K562 (cell line): ENCODE results near the gene GORASP2. TPM values are rescaled to one million over a fixed set of nuclear protein-coding genes. Genes with fewer than 3 reads are reported as not detected.

ENCODE experiments used
- CCNT2 ChIP-seq: IDR thresholded peaks from 2 replicates; pipeline ENCODE4 v1.6.1; 2011; ENCODE audit warnings: borderline replicate concordance, low read depth, mild to moderate bottlenecking, moderate library complexity, mixed read lengths, low read length; ENCODE audit not compliant: insufficient read length; ENCODE audit errors: extremely low read depth
- CREM ChIP-seq: IDR thresholded peaks from 2 replicates; pipeline ENCODE4 v1.6.1; 2014; ENCODE audit warnings: antibody characterized with exemption, low read depth
- ETS1 ChIP-seq: conservative IDR thresholded peaks from 2 replicates; pipeline ENCODE4 v1.6.1; 2011; ENCODE audit warnings: low read depth, mild to moderate bottlenecking, low read length; ENCODE audit not compliant: control insufficient read depth
- HNRNPLL ChIP-seq: fragments of 200-400 bp; formaldehyde crosslinking; IDR thresholded peaks from 2 replicates; pipeline ENCODE4 v1.6.1; 2017; ENCODE audit warnings: low read length, low read depth, mild to moderate bottlenecking; ENCODE audit not compliant: poor library complexity, severe bottlenecking
- JUND ChIP-seq, 2 experiments: IDR thresholded peaks; 2 replicates in 1 of 2; 3 replicates in 1 of 2; pipeline ENCODE4 v1.6.1; 2011; ENCODE audit warnings: borderline replicate concordance in 2 of 2, low read depth in 2 of 2, low read length in 2 of 2, improper control_type of control experiment in 1 of 2, missing biosample characterization in 1 of 2, missing genetic modification characterization in 1 of 2, missing genetic modification reagents in 1 of 2
- UBTF ChIP-seq, 2 experiments: IDR thresholded peaks; 2 replicates each; pipeline ENCODE4 v1.6.1; 2012; ENCODE audit warnings: improper control_type of control experiment in 2 of 2, low read depth in 2 of 2, low read length in 2 of 2, borderline replicate concordance in 1 of 2
- XRCC4 ChIP-seq: IDR thresholded peaks from one replicate; pipeline ENCODE4 v1.6.1; 2011; ENCODE audit not compliant: insufficient read depth, insufficient read length; ENCODE audit errors: extremely low read depth
- YY1 ChIP-seq, 3 experiments: IDR thresholded peaks; 2 replicates each; pipeline ENCODE4 v1.6.1; 2011; ENCODE audit warnings: low read length in 2 of 3, mild to moderate bottlenecking in 2 of 3, moderate library complexity in 2 of 3, borderline replicate concordance in 1 of 3, control low read depth in 1 of 3, low read depth in 1 of 3; ENCODE audit not compliant: insufficient read depth in 3 of 3, insufficient replicate concordance in 2 of 3, control insufficient read depth in 1 of 3, insufficient read length in 1 of 3; ENCODE audit errors: extremely low read depth in 1 of 3
- ZBTB33 ChIP-seq: sonication (generic); formaldehyde crosslinking; IDR thresholded peaks from 2 replicates; pipeline ENCODE4 v1.8.1; 2023; ENCODE audit warnings: mild to moderate bottlenecking, missing genetic modification reagents
- ZMIZ1 ChIP-seq, 2 experiments: fragments of 150-350 bp in 1 of 2; IDR thresholded peaks; 2 replicates each; pipeline ENCODE4 v1.6.1; 2012 to 2016; ENCODE audit warnings: low read depth in 2 of 2, low read length in 2 of 2, mild to moderate bottlenecking in 1 of 2, moderate library complexity in 1 of 2
- ZNF584 ChIP-seq: fragments of 200-800 bp; sonication (Bioruptor generic); IDR thresholded peaks from 2 replicates; pipeline ENCODE4 v1.6.1; 2016; ENCODE audit warnings: low read depth, mild to moderate bottlenecking, missing genetic modification characterization, missing compliant biosample characterization
- polyA plus RNA-seq, 8 experiments: library from polyadenylated mRNA; depleted of rRNA in 4 of 8; stranded (reverse) in 5 of 8; unstranded in 3 of 8; fragments of >200 nt; fragmentation: Nextera tagmentation in 2 of 8; fragmentation: Illumina TruSeq in 1 of 8; extraction: Ambion mirVana in 2 of 8; extraction: Trizol in 1 of 8; gene quantifications; 2 replicates each; pipeline versions ENCODE4 v1.2.1 to v1.2.3, GENCODE V29; 2011 to 2014; ENCODE audit warnings: inconsistent platforms in 1 of 8, missing spikeins in 1 of 8
- total RNA-seq, 7 experiments: library from RNA; depleted of rRNA in 6 of 7; stranded (reverse); fragments of >200 nt in 6 of 7; fragmentation: Illumina TruSeq in 2 of 7; extraction: Trizol in 2 of 7; gene quantifications; 2 replicates each; pipeline versions ENCODE4 v1.2.1 to v1.2.3, GENCODE V29; 2011 to 2021; ENCODE audit warnings: low replicate concordance in 1 of 7

The GORASP2 gene
- total and polyA plus RNA-seq, 9 of the 15 experiments (the other 6 are each of a cell fraction or from before 2014, with no cell fraction given), result 27.4 to 180 (median 59.6) TPM

GRCh38 chr2:170930131-170930990 lies 1.3 kb downstream of the GORASP2 start (continued):
- TF ChIP-seq ZNF584 (CRISPR knock-in tag) (no peak), CREM (peak; percentile 82), XRCC4 (no peak), YY1 (IDR thresholded peaks at IDR 0.05; ENCODE audit: borderline replicate concordance in 1 of 3, control insufficient read depth in 1 of 3, extremely low read depth in 1 of 3, insufficient read depth in 3 of 3, insufficient read length in 1 of 3, insufficient replicate concordance in 2 of 3, low read depth in 1 of 3, low read length in 2 of 3) (peak; percentile 18 to 88 (median 64)), ZBTB33 (CRISPR knock-in tag) (peak; percentile 15; the same call in 1 of the 2 replicates), HNRNPLL (no peak), UBTF (IDR thresholded peaks at IDR 0.05; ENCODE audit: borderline replicate concordance in 1 of 2, low read depth in 2 of 2, low read length in 2 of 2) (no peak), JUND (IDR thresholded peaks at IDR 0.05; ENCODE audit: borderline replicate concordance, low read depth, low read length) (no peak; the same call in 1 of the 2 replicates), JUND (tag; IDR thresholded peaks at IDR 0.05; ENCODE audit: borderline replicate concordance, low read depth, low read length) (0 out of 3 replicates have a peak, but pooled peaks have one; percentile 24), ZMIZ1 (IDR thresholded peaks at IDR 0.05; ENCODE audit: low read depth in 2 of 2, low read length in 2 of 2) (no peak), CCNT2 (peak; percentile 36), ETS1 (peak; percentile 17; the same call in 1 of the 2 replicates)
